ENCODE results near the gene DIPK1B. TPM values are rescaled to one million over a fixed set of nuclear protein-coding genes. Genes with fewer than 3 reads are reported as not detected.
"Not testable (repeated sequence)": the region's sequence is repeated elsewhere in the genome, so short reads cannot be mapped to it uniquely, and the experiment has no call there.

Gene DIPK1B
- total RNA-seq, 1 donor from 2014 or later: 293 TPM

DNA sequence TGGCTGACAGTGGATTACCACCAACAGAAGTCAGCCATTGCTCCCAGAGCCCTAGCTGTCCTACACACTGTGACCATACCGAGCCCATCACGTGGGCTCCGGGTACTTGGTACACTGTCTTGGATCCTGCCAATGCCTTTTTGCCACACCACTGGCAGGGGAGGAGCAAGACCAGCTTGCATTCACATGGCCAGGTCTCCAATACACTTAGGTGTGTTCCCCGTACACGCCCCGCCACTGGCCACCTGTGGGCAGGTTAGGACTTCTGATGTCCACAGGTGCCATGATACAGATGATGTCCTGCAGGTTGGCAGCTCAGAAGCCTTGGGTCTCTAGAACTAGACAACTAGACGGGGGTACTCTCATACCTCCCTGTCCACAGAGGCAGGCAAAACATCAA, 5.4 kb upstream of the DIPK1B start:
- peaks cover 27% of the 10 kb centered on the region for H3K27me3 Mint-ChIP-seq (ENCODE audit: unreplicated experiment)
- no peak overlapping the region for H3K27ac Mint-ChIP-seq (ENCODE audit: unreplicated experiment)
- H3K4me1 Mint-ChIP-seq (ENCODE audit: unreplicated experiment): peaks cover 43% of the 10 kb centered on the region
- H3K4me3 Mint-ChIP-seq (ENCODE audit: unreplicated experiment): no peak overlapping the region
- H3K9me3 Mint-ChIP-seq (ENCODE audit: unreplicated experiment): no peaks in the 10 kb centered on the region
- TF ChIP-seq, protein P1, sequence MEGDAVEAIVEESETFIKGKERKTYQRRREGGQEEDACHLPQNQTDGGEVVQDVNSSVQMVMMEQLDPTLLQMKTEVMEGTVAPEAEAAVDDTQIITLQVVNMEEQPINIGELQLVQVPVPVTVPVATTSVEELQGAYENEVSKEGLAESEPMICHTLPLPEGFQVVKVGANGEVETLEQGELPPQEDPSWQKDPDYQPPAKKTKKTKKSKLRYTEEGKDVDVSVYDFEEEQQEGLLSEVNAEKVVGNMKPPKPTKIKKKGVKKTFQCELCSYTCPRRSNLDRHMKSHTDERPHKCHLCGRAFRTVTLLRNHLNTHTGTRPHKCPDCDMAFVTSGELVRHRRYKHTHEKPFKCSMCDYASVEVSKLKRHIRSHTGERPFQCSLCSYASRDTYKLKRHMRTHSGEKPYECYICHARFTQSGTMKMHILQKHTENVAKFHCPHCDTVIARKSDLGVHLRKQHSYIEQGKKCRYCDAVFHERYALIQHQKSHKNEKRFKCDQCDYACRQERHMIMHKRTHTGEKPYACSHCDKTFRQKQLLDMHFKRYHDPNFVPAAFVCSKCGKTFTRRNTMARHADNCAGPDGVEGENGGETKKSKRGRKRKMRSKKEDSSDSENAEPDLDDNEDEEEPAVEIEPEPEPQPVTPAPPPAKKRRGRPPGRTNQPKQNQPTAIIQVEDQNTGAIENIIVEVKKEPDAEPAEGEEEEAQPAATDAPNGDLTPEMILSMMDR (IDR thresholded peaks at IDR 0.05; ENCODE audit: unreplicated experiment): no peak
- H3K36me3 Mint-ChIP-seq (ENCODE audit: low read depth, unreplicated experiment): peaks cover 13% of the 10 kb centered on the region
- DNase-seq (ENCODE audit: low spot score): no peak

DNA sequence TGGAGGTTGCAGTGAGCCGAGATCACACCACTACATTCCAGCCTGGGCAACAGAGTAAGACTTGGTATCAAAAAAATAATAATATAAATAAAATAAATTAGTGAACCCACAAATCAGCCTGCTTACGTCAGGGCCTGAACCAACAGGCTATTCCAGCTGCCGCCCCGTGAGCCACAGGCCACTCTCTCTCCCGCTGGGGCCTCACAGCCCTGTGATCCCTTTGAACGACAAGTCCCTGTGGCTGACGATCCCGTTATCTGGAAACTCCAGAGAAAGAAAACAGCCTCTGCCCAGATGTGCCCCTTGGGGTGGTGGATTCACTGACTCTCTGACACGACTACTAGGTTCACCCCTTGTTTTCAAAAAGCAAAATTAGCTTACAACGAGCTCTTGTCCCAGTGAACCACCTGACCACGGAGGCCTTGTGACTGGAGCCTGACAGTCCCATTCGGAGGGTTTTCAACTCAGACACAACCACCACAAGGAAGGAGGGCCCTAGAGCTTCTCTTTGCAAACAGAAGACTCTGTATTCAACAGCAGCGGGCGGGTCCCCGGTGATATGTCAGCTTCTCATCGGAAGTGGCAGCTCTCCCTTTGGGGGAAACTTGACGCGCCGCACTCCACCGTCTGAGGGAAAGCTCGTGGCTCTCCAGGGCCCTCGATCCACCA, 4.4 kb upstream of the DIPK1B start:
- H3K9me3 Mint-ChIP-seq (ENCODE audit: unreplicated experiment): no peaks in the 10 kb centered on the region
- TF ChIP-seq, protein P1 (IDR thresholded peaks at IDR 0.05; ENCODE audit: unreplicated experiment): no peak
- H3K27ac Mint-ChIP-seq (ENCODE audit: unreplicated experiment): no peak overlapping the region
- no peak for DNase-seq (ENCODE audit: low spot score)
- H3K27me3 Mint-ChIP-seq (ENCODE audit: unreplicated experiment): peaks cover 24% of the 10 kb centered on the region
- peaks cover 13% of the 10 kb centered on the region for H3K36me3 Mint-ChIP-seq (ENCODE audit: low read depth, unreplicated experiment)
- H3K4me1 Mint-ChIP-seq (ENCODE audit: unreplicated experiment): peaks cover 39% of the 10 kb centered on the region
- no peak overlapping the region for H3K4me3 Mint-ChIP-seq (ENCODE audit: unreplicated experiment)

DNA sequence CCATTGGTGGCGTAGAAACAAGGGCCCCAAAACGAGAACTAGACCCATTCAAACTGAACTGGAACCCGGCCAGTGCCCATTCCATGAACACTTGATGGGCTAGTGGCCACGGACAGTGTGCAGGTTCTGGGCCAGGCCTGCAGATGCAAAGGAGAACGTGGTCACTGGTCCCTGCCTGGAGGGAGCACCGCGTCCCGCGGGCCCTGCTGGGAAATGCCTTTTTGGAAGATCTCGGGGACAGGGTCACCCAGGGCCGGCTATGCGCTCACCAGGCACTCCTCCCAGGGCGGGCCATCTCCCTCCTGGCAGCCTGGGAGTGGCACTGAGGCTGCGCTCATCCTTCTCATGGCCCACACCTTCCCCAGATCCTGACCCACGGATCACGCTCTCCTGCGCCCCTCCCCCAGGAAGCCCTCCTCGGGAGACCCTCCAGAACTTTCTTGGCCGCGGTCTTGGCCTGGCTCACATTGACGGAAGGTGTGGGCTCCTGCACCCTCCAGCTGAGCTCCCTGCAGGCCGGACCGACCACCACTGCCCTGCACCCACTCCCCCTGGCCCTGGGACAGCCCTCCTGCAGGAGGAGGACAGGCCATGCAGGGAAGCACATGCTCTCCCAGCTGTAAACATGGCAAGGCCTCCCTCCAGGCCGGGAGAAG, 2.8 kb upstream of the DIPK1B start:
- peaks cover 24% of the 10 kb centered on the region for H3K27me3 Mint-ChIP-seq (ENCODE audit: unreplicated experiment)
- peaks cover 13% of the 10 kb centered on the region for H3K36me3 Mint-ChIP-seq (ENCODE audit: low read depth, unreplicated experiment)
- TF ChIP-seq, protein P1 (IDR thresholded peaks at IDR 0.05; ENCODE audit: unreplicated experiment): no peak
- peaks cover 40% of the 10 kb centered on the region for H3K4me1 Mint-ChIP-seq (ENCODE audit: unreplicated experiment)
- H3K4me3 Mint-ChIP-seq (ENCODE audit: unreplicated experiment): no peak overlapping the region
- H3K27ac Mint-ChIP-seq (ENCODE audit: unreplicated experiment): no peak overlapping the region
- DNase-seq (ENCODE audit: low spot score): peak; percentile 7
- no peaks in the 10 kb centered on the region for H3K9me3 Mint-ChIP-seq (ENCODE audit: unreplicated experiment)

DNA sequence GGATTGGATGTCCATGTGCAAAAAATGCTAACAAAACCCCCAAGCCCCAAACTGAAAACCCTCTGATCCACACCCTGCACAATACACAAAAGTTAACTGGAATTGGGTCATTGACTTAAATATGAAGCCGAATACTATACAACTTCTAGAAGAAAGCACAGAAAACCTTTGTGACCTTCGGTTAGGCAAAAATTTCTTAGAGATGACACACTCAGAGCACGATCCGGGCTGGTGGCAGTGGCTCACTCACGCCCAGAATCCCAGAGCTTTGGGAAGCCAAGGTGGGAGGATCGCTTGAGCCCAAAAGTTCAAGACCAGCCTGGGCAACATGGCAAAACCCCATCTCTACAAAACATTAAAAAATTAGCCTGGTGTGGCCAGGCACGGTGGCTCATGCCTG, 1.8 kb upstream of the DIPK1B start:
- Mint-ChIP-seq H3K27me3 (ENCODE audit: unreplicated experiment) (peaks cover 17% of the 10 kb centered on the region), H3K27ac (ENCODE audit: unreplicated experiment) (no peak overlapping the region), H3K36me3 (ENCODE audit: low read depth, unreplicated experiment) (peaks cover 12% of the 10 kb centered on the region), H3K4me1 (ENCODE audit: unreplicated experiment) (peaks cover 38% of the 10 kb centered on the region), H3K4me3 (ENCODE audit: unreplicated experiment) (peak overlapping the region; percentile 97), H3K9me3 (ENCODE audit: unreplicated experiment) (no peaks in the 10 kb centered on the region)
- DNase-seq (ENCODE audit: low spot score): no peak
- TF ChIP-seq, protein P1 (IDR thresholded peaks at IDR 0.05; ENCODE audit: unreplicated experiment): no peak

DNA sequence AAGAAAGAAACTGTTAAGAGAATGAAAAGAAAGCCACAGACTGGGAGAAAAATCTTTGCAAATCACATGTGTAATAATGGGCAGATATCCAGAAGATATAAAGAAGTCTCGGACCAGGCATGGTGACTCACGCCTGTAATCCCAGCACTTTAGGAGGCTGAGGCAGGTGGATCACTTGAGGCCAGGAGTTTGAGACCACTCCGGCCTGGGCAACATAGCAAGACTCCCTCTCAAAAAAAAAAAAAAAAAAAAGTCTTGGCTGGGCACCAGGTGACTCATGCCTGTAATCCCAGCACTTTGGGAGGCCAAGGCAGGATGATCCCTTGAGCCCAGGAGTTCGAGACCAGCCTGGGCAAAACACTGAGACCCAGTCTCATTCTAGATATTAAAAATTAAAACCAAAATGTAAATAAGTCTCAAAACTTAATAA, 1.1 kb upstream of the DIPK1B start:
- peaks cover 13% of the 10 kb centered on the region for H3K27me3 Mint-ChIP-seq (ENCODE audit: unreplicated experiment)
- not testable (repeated sequence) for DNase-seq (ENCODE audit: low spot score); H3K9me3 Mint-ChIP-seq (ENCODE audit: unreplicated experiment)
- H3K4me1 Mint-ChIP-seq (ENCODE audit: unreplicated experiment): peaks cover 40% of the 10 kb centered on the region
- peaks cover 12% of the 10 kb centered on the region for H3K36me3 Mint-ChIP-seq (ENCODE audit: low read depth, unreplicated experiment)
- H3K27ac Mint-ChIP-seq (ENCODE audit: unreplicated experiment): peak overlapping the region; percentile 78
- H3K4me3 Mint-ChIP-seq (ENCODE audit: unreplicated experiment): peak overlapping the region; percentile 97

All from endothelial cell (in vitro differentiated cells).